ENCODE results near the gene SETBP1.

- TF ChIP-seq EZH2 (IDR thresholded peaks at IDR 0.05; ENCODE audit: borderline replicate concordance, low read depth, low read length, poor library complexity, severe bottlenecking) (no peak), CTCF (conservative IDR thresholded peaks at IDR 0.05; ENCODE audit: low read depth, low read length) (no peak)
Measured at GRCh38 chr18:44758861-44759631, 78.4 kb downstream of the SETBP1 start.
